B cell (primary cell): ENCODE data around the gene WDR70. TPM values are rescaled to one million over a fixed set of nuclear protein-coding genes. Genes with fewer than 3 reads are reported as not detected.

Experiments
- ATAC-seq: fragments of 200-7000 bp; cut with Tn5 transposase; one replicate; pipeline ENCODE4 v1.10.0; 2021; ENCODE audit warnings: low read depth, mild to moderate bottlenecking, moderate number of reproducible peaks, moderate library complexity
- CTCF ChIA-PET: fragments of 350-600 bp; sonication (Branson Sonifier 250); formaldehyde crosslinking; loops from one replicate; lab custom pipeline; 2021; ENCODE audit warnings: antibody characterized with exemption, inconsistent platforms; lab: Charles Lee
- POLR2A ChIA-PET: fragments of 350-600 bp; sonication (Branson Sonifier 250); formaldehyde crosslinking; loops from one replicate; lab custom pipeline; 2021; ENCODE audit warnings: antibody characterized with exemption; lab: Charles Lee
- DNase-seq: peaks from one replicate; pipeline ENCODE4 v3.0.0; 2013
- H2AFZ ChIP-seq: 2 replicates; pipeline ENCODE4 v1.6.1; 2012; ENCODE audit warnings: mild to moderate bottlenecking, low read depth, low read length; ENCODE audit not compliant: insufficient read depth, poor library complexity, severe bottlenecking
- H3K27ac ChIP-seq, 2 donors: 1 replicate in 1 of 2; 2 replicates in 1 of 2; pipeline ENCODE4 v1.5.1; 2012 to 2013; ENCODE audit warnings: low read length in 2 of 2, mild to moderate bottlenecking in 2 of 2, moderate library complexity in 1 of 2
- H3K27me3 ChIP-seq, 4 experiments: fragments of 200-600 bp in 1 of 4; sonication (generic) in 1 of 4; replicated peaks in 1 of 4; 1 replicate in 2 of 4; 2 replicates in 2 of 4; pipeline versions ENCODE4 v1.6.1 to v1.7.0; 2013 to 2016; ENCODE audit warnings: low read length in 3 of 4, mild to moderate bottlenecking in 2 of 4, mixed read lengths in 1 of 4, moderate library complexity in 1 of 4; ENCODE audit not compliant: insufficient read depth in 4 of 4, control insufficient read depth in 3 of 4; ENCODE audit errors: control extremely low read depth in 1 of 4
- H3K36me3 ChIP-seq, 2 experiments: replicated peaks in 1 of 2; 1 replicate in 1 of 2; 2 replicates in 1 of 2; pipeline versions ENCODE4 v1.6.1 to v1.7.1; 2013; ENCODE audit warnings: low read length in 1 of 2; ENCODE audit not compliant: insufficient read depth in 2 of 2, control insufficient read depth in 1 of 2; ENCODE audit errors: control extremely low read depth in 1 of 2, extremely low read depth in 1 of 2
- H3K4me1 ChIP-seq, 2 donors: fragments of 200-600 bp in 1 of 2; sonication (generic) in 1 of 2; 1 replicate in 1 of 2; 2 replicates in 1 of 2; pipeline versions ENCODE4 v1.5.1 to v1.6.1; 2013 to 2017; ENCODE audit warnings: low read length in 2 of 2; ENCODE audit not compliant: control insufficient read depth in 2 of 2, insufficient read depth in 2 of 2
- H3K4me2 ChIP-seq: replicated peaks from 2 replicates; pipeline ENCODE3; 2012; ENCODE audit warnings: mild to moderate bottlenecking, low read depth, low read length; ENCODE audit not compliant: poor library complexity, severe bottlenecking
- H3K4me3 ChIP-seq, 5 experiments: fragments of 200-600 bp in 1 of 5; sonication (generic) in 1 of 5; 1 replicate in 3 of 5; 2 replicates in 2 of 5; pipeline versions ENCODE4 v1.5.1 to v1.7.0; 2011 to 2016; ENCODE audit warnings: low read length in 4 of 5, mild to moderate bottlenecking in 4 of 5, low read depth in 2 of 5, control low read depth in 1 of 5, moderate library complexity in 1 of 5; ENCODE audit not compliant: insufficient read depth in 1 of 5; ENCODE audit errors: control extremely low read depth in 1 of 5, extremely low read depth in 1 of 5
- H3K79me2 ChIP-seq: fragments of 200-600 bp; sonication (generic); one replicate; pipeline ENCODE4 v1.6.0; 2016; ENCODE audit warnings: low read length; ENCODE audit not compliant: control insufficient read depth, insufficient read depth
- H3K9ac ChIP-seq: fragments of 200-600 bp; sonication (generic); 2 replicates; pipeline ENCODE4 v1.6.1; 2017; ENCODE audit warnings: mild to moderate bottlenecking, low read length, moderate library complexity
- H3K9me3 ChIP-seq, 3 donors: one replicate each; pipeline versions ENCODE4 v1.6.1 to v1.7.1; 2013; ENCODE audit warnings: low read length in 2 of 3; ENCODE audit not compliant: control insufficient read depth in 2 of 3, insufficient read depth in 1 of 3; ENCODE audit errors: control extremely low read depth in 1 of 3
- H4K20me1 ChIP-seq: 2 replicates; pipeline ENCODE4 v1.6.0; 2012; ENCODE audit warnings: mild to moderate bottlenecking, low read length; ENCODE audit not compliant: insufficient read depth, control insufficient read depth, poor library complexity, severe bottlenecking
- H3K27ac Mint-ChIP-seq: one replicate; pipeline ENCODE4 v1.8.0; 2021; ENCODE audit warnings: mixed read lengths
- H3K27me3 Mint-ChIP-seq: one replicate; pipeline ENCODE4 v1.8.0; 2021; ENCODE audit warnings: mixed read lengths
- H3K4me1 Mint-ChIP-seq: one replicate; pipeline ENCODE4 v1.8.0; 2021; ENCODE audit warnings: mixed read lengths
- H3K4me3 Mint-ChIP-seq: one replicate; pipeline ENCODE4 v1.8.0; 2021; ENCODE audit warnings: mixed read lengths
- H3K9me3 Mint-ChIP-seq: one replicate; pipeline ENCODE4 v1.8.0; 2022; ENCODE audit warnings: mixed read lengths; ENCODE audit not compliant: insufficient read depth
- CTCF ChIP-seq: fragments of 200-600 bp; IDR thresholded peaks from one replicate; pipeline ENCODE4 v1.8.0; 2022; ENCODE audit warnings: antibody characterized with exemption, mild to moderate bottlenecking
- EZH2 ChIP-seq: IDR thresholded peaks from 2 replicates; pipeline ENCODE4 v1.6.1; 2012; ENCODE audit warnings: borderline replicate concordance, low read depth, mild to moderate bottlenecking, moderate library complexity, low read length; ENCODE audit not compliant: insufficient read depth, poor library complexity, severe bottlenecking
- WGBS: methylation state at CpG from one replicate; pipeline ENCODE4 v1.1.5; 2013; ENCODE audit warnings: missing lambda C conversion rate; ENCODE audit not compliant: insufficient coverage; 5-methylcytosine and 5-hydroxymethylcytosine counted together
- intact Hi-C: fragments of 100-400 bp; cut with micrococcal nuclease; formaldehyde crosslinking; loops from one replicate; pipeline ENCODE4 v1.10.0; 2022
- polyA plus RNA-seq: library from polyadenylated mRNA; depleted of rRNA; stranded (reverse); fragments of >200 nt; gene quantifications from 2 replicates; pipeline ENCODE4 v1.2.3, GENCODE V29; 2012
- total RNA-seq, 2 donors: library from RNA; stranded (reverse); fragments of 120-200 nt in 1 of 2; gene quantifications; 1 replicate in 1 of 2; 2 replicates in 1 of 2; pipeline versions ENCODE4 v1.2.3 to v1.2.4, GENCODE V29; 2013 to 2022

Gene WDR70
- total and polyA plus RNA-seq, 2 donors (not counting 1 experiment from before 2014, with no cell fraction given) = 12.8 to 46.8 TPM

- no peak overlapping the region for H3K4me2 ChIP-seq
- no peak overlapping the region for H3K4me3 ChIP-seq
- no peak for TF ChIP-seq EZH2
- TF ChIP-seq CTCF = no peak
- peaks cover under 1% of the 10 kb centered on the region for H3K4me1 Mint-ChIP-seq
- POLR2A ChIA-PET = no interaction called here
- H3K9me3 Mint-ChIP-seq = no peaks in the 10 kb centered on the region
- no peak overlapping the region for H3K9ac ChIP-seq
- DNase-seq (no peak), ATAC-seq (no peak)
- H3K36me3 ChIP-seq = no peaks in the 10 kb centered on the region
- H3K4me1 ChIP-seq = no peaks in the 10 kb centered on the region
- intact Hi-C loops = no loop called here
- no peaks in the 10 kb centered on the region for H3K79me2 ChIP-seq
- H3K27me3 ChIP-seq = no peaks in the 10 kb centered on the region
- WGBS = 81% methylated on average over 9 of the region's 12 CpGs
- H3K9me3 ChIP-seq = no peaks in the 10 kb centered on the region
- no peaks in the 10 kb centered on the region for H3K27me3 Mint-ChIP-seq
- H3K27ac Mint-ChIP-seq = no peak overlapping the region
- H2AFZ ChIP-seq = no peak overlapping the region
- CTCF ChIA-PET = no interaction called here
- no peak overlapping the region for H3K27ac ChIP-seq
- no peaks in the 10 kb centered on the region for H4K20me1 ChIP-seq
- no peak overlapping the region for H3K4me3 Mint-ChIP-seq
Measured at GRCh38 chr5:37665889-37666288, 286.8 kb downstream of the WDR70 start.

DNA sequence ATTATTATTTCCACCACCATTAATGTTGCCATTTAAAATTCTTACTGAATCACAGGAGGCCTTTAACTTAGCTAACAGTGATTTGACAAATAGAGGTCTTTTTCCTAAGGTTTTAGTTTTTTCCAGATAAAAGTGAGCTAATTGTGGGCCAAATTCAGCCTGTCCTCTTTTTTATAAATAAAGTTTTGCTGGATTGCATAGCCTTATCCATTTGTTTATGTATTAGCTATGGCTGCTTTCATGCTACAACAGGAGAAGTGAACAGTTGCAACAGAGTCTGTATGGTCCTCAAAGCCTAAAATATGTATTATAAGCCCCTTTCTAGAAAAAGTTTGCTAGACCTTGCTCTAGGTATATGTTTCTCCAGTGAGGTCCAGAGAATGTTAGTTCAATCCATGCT is 288.3 kb downstream of the WDR70 start:
- CTCF ChIA-PET = no interaction called here
- ATAC-seq = no peak
- peaks cover 14% of the 10 kb centered on the region for H3K4me1 Mint-ChIP-seq
- DNase-seq = no peak
- TF ChIP-seq EZH2 (no peak), CTCF (no peak)
- Histone ChIP-seq H4K20me1 (no peaks in the 10 kb centered on the region), H3K4me3 (no peak overlapping the region), H3K27me3 (no peaks in the 10 kb centered on the region), H2AFZ (no peak overlapping the region), H3K4me1 (peaks cover 6 to 9% of the 10 kb centered on the region in 2 donors), H3K9me3 (no peaks in the 10 kb centered on the region), H3K79me2 (no peaks in the 10 kb centered on the region), H3K36me3 (no peaks in the 10 kb centered on the region), H3K27ac (no peak overlapping the region), H3K9ac (no peak overlapping the region), H3K4me2 (no peak overlapping the region)
- intact Hi-C loops = no loop called here
- no peak overlapping the region for H3K27ac Mint-ChIP-seq
- no peak overlapping the region for H3K4me3 Mint-ChIP-seq
- POLR2A ChIA-PET = no interaction called here
- H3K27me3 Mint-ChIP-seq = no peaks in the 10 kb centered on the region
- H3K9me3 Mint-ChIP-seq = no peaks in the 10 kb centered on the region
